GM10847 (cell line): ENCODE data around the gene ATP5ME.

Source experiments
- POLR2A ChIP-seq: IDR thresholded peaks from 2 replicates; pipeline ENCODE4 v1.6.1; 2011; ENCODE audit not compliant: insufficient read length; ENCODE audit errors: extremely low read depth

The ATP5ME gene

DNA sequence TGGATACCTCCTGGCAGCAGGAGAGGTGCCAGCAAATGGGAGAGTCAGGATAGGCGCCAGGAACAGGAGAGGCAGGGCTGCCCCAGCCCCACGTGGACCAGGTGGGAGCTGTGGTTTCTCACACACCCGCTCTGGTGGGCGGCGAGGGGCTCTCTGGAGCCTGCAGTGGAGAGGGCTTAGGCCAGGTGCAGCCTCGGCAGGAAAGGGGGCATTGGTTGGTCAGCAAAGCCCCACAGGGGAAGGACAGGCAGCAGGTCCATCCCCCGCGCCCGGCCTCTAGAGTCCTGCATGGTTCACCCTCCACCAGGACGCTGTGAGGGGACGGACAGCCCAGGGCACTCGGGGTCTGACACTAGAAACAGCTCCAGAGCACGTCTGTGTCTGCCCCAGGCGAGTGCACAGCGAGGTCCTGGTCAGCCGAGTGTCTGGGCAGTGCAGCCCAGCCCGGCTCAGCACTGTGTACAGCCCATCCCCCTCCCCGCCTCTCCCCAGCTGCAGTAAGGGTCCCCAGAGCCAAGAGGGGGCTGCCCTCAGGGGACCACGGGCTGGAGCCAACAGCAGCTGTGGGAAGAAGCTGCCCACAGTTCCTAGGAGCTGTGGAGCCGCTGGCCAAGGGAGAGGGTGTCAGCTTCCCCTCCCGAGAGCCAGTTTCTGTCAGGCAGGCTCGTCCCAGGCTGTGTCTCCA lies 8.2 kb downstream of the ATP5ME start:
- no peak for TF ChIP-seq POLR2A

GRCh38 chr4:665381-665750 lies 8.7 kb downstream of the ATP5ME start:
- no peak for TF ChIP-seq POLR2A

- TF ChIP-seq POLR2A = no peak
Measured at GRCh38 chr4:664713-665231, 9.3 kb downstream of the ATP5ME start.

- no peak for TF ChIP-seq POLR2A
Measured at GRCh38 chr4:663438-664428, 10.3 kb downstream of the ATP5ME start.

DNA sequence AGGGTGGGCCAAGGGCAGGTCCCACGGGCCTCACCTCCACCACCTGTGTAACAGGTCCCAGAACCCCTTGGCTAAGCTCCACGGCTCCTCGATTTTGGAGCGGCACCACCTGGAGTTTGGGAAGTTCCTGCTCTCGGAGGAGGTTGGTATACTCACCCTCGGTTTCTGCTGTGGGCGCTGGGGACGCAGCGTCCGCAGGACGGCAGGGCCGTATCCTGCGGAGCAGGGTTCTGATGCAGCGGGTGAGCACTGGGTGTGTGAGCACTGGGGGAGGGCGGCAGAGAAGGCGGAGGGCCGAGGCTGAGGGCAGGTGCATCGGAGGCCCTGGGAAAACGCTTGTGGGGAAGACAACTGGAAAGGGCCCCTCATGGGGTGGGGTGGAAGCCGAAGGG lies 11.0 kb downstream of the ATP5ME start:
- no peak for TF ChIP-seq POLR2A

DNA sequence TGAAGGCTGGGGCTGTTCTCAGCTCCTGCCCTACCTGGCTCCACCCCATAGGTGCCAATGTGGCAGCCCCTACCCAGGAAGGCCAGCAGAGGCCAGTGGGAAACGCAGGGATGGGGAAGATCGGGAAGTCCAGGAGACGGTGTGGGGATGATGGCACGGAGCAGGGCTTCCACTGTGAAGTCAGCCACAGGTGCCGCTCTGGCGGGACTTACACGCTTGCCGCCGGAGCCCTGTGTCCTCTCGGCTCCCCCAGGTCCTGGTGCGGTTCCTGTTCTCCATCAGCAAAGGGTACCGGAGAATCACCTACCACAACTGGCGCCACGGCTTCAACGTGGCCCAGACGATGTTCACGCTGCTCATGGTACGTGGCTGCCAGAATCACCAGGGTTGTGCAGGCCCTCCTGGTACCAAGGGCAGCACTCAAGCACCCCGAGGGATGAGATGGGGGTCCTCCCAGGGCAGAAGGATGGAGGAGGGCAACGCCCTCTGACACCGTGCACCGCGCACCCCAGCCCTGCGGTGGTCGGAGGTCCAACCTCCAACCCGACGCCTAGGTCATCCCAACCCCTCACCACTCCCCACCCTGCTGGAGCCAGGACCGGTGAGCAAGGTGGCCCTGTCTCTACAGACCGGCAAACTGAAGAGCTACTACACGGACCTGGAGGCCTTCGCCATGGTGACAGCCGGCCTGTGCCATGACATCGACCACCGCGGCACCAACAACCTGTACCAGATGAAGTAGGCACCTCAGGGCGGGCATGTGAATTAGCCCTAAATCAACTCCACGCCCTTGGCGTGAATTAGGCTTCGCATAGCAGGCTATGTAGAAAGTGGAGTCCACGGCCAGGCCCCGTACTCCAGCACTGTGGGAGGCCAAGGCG lies 12.0 kb downstream of the ATP5ME start:
- TF ChIP-seq POLR2A = no peak

DNA sequence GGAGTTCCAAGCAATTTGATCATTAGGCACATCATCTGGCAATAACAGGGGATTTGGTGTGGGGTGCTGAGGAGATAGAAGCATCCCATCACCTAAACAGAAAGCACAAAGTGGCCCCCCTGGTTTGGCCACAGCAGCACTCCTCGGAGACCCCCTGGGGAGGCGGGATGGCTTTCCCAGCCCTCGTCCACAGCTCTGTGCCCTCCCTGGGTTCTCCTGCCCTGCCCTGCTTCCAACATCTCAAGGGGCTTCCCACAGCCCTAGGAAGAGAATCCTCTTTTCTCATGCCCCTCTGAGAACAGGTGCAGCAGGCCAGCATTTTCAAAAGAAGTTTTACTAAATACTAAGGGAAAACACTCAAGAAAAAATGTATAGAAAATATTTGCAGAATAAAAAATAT lies 12.8 kb downstream of the ATP5ME start:
- no peak for TF ChIP-seq POLR2A

DNA sequence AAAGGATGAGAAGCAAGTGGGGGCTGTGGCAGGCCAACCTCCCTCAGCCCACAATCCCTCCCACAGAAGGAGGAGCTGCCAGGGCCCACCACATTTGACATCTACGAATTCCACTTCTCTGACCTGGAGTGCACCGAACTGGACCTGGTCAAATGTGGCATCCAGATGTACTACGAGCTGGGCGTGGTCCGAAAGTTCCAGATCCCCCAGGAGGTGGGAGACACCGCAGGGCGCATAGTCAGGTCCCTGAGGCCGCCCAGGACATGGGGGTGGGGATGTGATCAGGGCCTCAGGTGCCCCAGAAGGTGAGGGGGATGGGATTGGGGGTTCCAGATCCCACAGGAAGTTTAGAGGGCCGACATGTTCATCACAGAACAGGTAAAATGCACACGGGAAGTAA lies 13.7 kb downstream of the ATP5ME start:
- TF ChIP-seq POLR2A = no peak

DNA sequence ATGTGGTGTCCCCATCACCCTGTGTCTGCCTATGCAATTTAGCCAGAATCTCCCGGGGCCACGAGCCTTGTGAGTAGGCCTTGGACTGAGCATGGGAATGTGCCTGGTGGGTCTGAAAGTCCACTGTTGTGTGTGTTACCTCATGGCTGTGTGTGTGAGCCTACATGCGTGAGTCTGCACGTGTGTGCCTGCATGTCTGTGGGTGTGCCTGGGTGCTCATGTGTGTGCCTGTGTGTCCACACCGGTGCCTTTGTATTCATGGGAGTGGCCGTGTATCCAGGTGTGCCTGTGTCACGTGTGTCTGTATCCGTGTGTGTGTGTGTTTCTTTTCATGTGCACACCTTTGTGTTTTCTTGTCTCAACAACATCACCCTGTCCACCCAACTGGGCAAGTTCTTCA lies 14.2 kb downstream of the ATP5ME start:
- no peak for TF ChIP-seq POLR2A

- no peak for TF ChIP-seq POLR2A
Measured at GRCh38 chr4:658681-659667, 15.1 kb downstream of the ATP5ME start.

GRCh38 chr4:657834-658667 lies 16.0 kb downstream of the ATP5ME start:
- TF ChIP-seq POLR2A = no peak

DNA sequence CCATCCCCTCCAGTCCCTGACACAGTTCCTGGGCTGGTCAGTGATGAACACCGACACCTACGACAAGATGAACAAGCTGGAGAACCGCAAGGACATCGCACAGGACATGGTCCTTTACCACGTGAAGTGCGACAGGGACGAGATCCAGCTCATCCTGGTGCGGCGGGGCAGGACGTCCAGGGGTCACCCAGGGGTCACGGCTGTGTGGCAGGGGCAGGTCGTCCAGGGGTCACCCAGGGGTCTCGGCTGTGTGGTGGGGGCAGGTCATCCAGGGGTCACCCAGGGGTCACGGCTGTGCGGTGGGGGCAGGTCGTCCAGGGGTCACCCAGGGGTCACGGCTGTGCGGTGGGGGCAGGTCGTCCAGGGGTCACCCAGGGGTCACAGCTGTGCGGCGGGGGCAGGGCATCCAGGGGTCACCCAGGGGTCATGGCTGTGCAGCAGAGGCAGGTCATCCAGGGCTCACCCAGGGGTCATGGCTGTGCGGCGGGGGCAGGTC lies 16.7 kb downstream of the ATP5ME start:
- no peak for TF ChIP-seq POLR2A
